Duodenal mucosa (tissue), 2 donors: ENCODE data around the gene PEX5L.

Experiments used
- H3K27ac ChIP-seq: one replicate; pipeline ENCODE4 v1.7.0; 2013; ENCODE audit warnings: low read depth, low read length
- H3K27me3 ChIP-seq, 2 donors: one replicate each; pipeline ENCODE4 v1.7.0; 2013; ENCODE audit warnings: low read length in 2 of 2, control low read depth in 1 of 2; ENCODE audit not compliant: insufficient read depth in 2 of 2, control insufficient read depth in 1 of 2
- H3K36me3 ChIP-seq, 2 donors: one replicate each; pipeline ENCODE4 v1.7.0; 2013; ENCODE audit warnings: low read length in 2 of 2, control low read depth in 1 of 2; ENCODE audit not compliant: insufficient read depth in 2 of 2, control insufficient read depth in 1 of 2
- H3K4me1 ChIP-seq, 2 donors: one replicate each; pipeline ENCODE4 v1.7.0; 2013; ENCODE audit warnings: low read length in 2 of 2, control low read depth in 1 of 2; ENCODE audit not compliant: insufficient read depth in 2 of 2, control insufficient read depth in 1 of 2
- H3K4me3 ChIP-seq, 2 donors: one replicate each; pipeline ENCODE4 v1.7.0; 2013; ENCODE audit warnings: low read length in 2 of 2, low read depth in 1 of 2
- H3K9ac ChIP-seq, 2 donors: one replicate each; pipeline ENCODE4 v1.7.0; 2013; ENCODE audit warnings: low read length in 2 of 2, low read depth in 1 of 2
- H3K9me3 ChIP-seq, 2 donors: one replicate each; pipeline ENCODE4 v1.7.0; 2013; ENCODE audit warnings: low read length in 2 of 2, control low read depth in 1 of 2; ENCODE audit not compliant: control insufficient read depth in 1 of 2

PEX5L gene

DNA sequence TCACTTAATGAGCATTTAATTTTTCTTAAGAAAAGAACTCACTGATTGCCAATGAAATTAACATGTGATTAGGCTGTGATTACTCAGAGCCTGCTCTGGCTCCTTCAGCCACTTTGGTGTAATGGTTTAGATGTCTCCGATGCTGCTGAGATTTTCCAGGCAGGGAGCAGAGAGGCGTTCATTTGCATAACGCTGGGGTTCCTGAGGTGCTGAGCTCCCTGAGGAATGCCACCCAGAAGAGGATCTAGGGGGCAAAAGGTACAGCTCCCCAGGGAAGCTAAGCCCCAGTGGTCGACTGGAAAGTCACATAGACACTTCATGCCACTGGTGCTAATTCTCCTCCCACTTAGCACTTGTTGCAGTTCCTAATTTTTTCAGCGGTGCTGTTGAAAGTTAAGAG, 264.4 kb downstream of the PEX5L start:
- no peaks in the 10 kb centered on the region for H3K36me3 ChIP-seq
- H3K27ac ChIP-seq, result no peak overlapping the region
- no peaks in the 10 kb centered on the region for H3K9me3 ChIP-seq
- no peaks in the 10 kb centered on the region for H3K27me3 ChIP-seq
- H3K4me3 ChIP-seq, result no peak overlapping the region
- H3K9ac ChIP-seq, result no peak overlapping the region
- no peaks in the 10 kb centered on the region for H3K4me1 ChIP-seq

DNA sequence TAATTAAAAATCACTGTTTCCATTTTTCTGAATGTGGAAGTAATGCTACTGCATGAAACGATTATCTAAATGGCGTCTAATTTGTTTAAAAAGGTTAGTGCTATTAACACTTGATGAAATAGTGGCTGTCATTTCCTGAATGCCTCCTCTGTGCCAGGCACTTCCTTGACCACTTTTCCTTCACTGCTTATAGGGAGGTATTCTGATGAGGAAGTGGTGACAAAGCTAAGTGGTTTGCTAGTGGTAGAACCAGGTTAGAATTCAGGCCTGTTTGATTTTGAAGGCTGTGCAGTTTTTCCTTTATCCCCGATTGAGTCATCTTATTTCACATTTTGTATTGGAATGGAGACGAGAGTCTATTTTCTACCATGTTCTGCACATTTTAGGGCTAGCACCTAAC, 264.9 kb downstream of the PEX5L start:
- Histone ChIP-seq H3K27ac (no peak overlapping the region), H3K36me3 (peaks cover 0 to 2% of the 10 kb centered on the region in 2 donors), H3K4me3 (no peak overlapping the region), H3K27me3 (no peaks in the 10 kb centered on the region), H3K9me3 (no peaks in the 10 kb centered on the region), H3K9ac (no peak overlapping the region), H3K4me1 (no peaks in the 10 kb centered on the region)

- no peaks in the 10 kb centered on the region for H3K4me1 ChIP-seq
- no peak overlapping the region for H3K9ac ChIP-seq
- H3K4me3 ChIP-seq, result no peak overlapping the region
- no peaks in the 10 kb centered on the region for H3K27me3 ChIP-seq
- H3K27ac ChIP-seq, result no peak overlapping the region
- H3K9me3 ChIP-seq, result no peaks in the 10 kb centered on the region
- H3K36me3 ChIP-seq, result peaks cover 7 to 9% of the 10 kb centered on the region in 2 donors
These were observed 267.1 kb downstream of the PEX5L start for GRCh38 chr3:179769411-179770247.

DNA sequence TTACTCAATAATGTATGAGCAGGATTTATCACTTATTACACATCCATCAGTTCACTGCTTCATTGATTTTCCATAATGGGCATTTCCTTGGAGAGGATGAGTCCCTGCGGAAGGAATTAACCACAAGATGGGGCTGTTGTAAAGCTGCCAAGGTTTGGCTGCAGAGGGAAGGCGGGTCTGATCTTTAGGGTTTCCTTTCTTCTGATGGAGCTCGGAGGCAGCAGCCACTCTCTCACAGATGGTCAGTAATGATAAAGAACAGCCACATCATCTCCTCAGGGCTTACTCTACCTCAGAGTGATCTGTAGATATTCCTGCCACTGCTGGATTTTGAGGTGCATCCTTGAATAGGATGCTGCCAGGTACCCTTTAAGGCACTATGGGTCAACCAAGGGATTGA, 268.7 kb downstream of the PEX5L start:
- H3K27ac ChIP-seq, result no peak overlapping the region
- no peaks in the 10 kb centered on the region for H3K4me1 ChIP-seq
- peaks cover 7 to 9% of the 10 kb centered on the region in 2 donors for H3K36me3 ChIP-seq
- H3K9me3 ChIP-seq, result no peaks in the 10 kb centered on the region
- H3K4me3 ChIP-seq, result no peak overlapping the region
- H3K9ac ChIP-seq, result no peak overlapping the region
- no peaks in the 10 kb centered on the region for H3K27me3 ChIP-seq

GRCh38 chr3:179766416-179767133, 270.2 kb downstream of the PEX5L start:
- Histone ChIP-seq H3K27ac (no peak overlapping the region), H3K9me3 (no peaks in the 10 kb centered on the region), H3K27me3 (no peaks in the 10 kb centered on the region), H3K4me3 (no peak overlapping the region), H3K36me3 (peaks cover 7 to 9% of the 10 kb centered on the region in 2 donors), H3K4me1 (no peaks in the 10 kb centered on the region), H3K9ac (no peak overlapping the region)

DNA sequence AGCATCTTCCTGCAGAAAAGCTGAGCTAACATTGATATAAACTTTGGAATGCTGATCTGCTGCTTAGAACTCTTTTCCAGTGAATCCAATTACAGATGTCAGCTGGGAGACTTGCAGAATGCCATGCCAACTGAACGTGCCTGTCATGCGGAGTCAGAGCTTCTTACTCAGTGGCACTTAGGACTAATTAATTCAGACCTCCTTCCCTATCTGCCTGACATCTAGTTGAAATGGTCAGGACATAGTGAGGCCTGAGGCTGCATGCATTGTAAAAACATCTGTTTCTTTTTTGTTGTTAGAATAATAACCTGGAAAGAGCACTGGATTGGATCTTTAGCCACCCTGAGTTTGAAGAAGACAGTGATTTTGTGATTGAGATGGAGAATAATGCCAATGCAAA, 271.3 kb downstream of the PEX5L start:
- Histone ChIP-seq H3K27me3 (no peaks in the 10 kb centered on the region), H3K9ac (no peak overlapping the region), H3K9me3 (no peaks in the 10 kb centered on the region), H3K4me3 (no peak overlapping the region), H3K27ac (no peak overlapping the region), H3K36me3 (peaks cover 9 to 12% of the 10 kb centered on the region in 2 donors), H3K4me1 (no peaks in the 10 kb centered on the region)

DNA sequence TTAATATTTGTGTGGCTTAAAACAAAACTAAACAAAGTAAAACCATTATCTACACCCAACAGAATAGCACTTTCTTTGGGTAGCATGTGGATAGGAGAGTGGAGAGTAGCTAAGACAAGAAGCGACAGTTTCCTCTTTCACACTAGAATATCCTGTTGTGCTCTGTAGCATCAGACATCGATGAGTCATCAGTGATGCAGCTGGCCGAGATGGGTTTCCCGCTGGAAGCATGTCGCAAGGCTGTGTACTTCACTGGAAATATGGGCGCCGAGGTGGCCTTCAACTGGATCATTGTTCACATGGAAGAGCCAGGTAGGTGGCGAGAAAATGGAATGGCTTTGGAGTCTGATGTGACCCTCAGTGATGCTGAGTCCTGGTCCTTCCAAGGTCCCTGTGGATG, 275.8 kb downstream of the PEX5L start:
- Histone ChIP-seq H3K9me3 (no peaks in the 10 kb centered on the region), H3K36me3 (peaks cover 5 to 6% of the 10 kb centered on the region in 2 donors), H3K9ac (no peak overlapping the region), H3K4me3 (no peak overlapping the region), H3K27ac (no peak overlapping the region), H3K4me1 (no peaks in the 10 kb centered on the region), H3K27me3 (no peaks in the 10 kb centered on the region)

DNA sequence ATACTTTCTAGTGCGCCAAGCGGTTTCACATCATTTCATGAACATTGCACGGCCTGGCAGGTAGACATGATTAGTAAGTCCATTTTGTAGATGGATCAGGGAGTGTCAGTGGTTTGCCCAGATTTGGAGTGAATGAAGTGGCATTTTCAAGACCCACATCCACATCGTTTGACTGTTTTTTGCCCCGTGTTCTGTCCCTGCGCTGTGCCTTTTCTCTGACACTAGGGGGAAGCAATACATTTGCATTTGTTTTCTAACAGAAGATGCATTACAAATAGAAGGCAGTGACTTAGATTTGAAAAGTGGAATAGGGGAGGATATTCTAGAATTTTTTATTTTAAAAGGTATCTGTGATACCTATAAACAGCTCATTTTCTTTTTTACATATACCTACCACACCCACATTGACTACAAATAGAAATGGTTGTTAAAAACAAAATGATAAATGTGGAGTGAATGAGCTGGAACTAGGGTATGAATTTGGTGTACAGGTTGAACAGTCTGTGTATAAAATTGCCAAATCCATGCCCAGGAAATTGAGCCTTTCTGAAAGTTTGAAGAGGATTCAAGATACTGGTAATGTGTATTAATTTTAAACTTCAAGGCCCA, 285.9 kb downstream of the PEX5L start:
- peaks cover 0 to 4% of the 10 kb centered on the region in 2 donors for H3K36me3 ChIP-seq
- H3K9ac ChIP-seq, result no peak overlapping the region
- H3K27ac ChIP-seq, result no peak overlapping the region
- H3K4me1 ChIP-seq, result no peaks in the 10 kb centered on the region
- H3K4me3 ChIP-seq, result no peak overlapping the region
- no peaks in the 10 kb centered on the region for H3K9me3 ChIP-seq
- no peaks in the 10 kb centered on the region for H3K27me3 ChIP-seq

GRCh38 chr3:179745716-179746115, 291.0 kb downstream of the PEX5L start:
- Histone ChIP-seq H3K9me3 (no peaks in the 10 kb centered on the region), H3K4me1 (no peaks in the 10 kb centered on the region), H3K27me3 (no peaks in the 10 kb centered on the region), H3K27ac (no peak overlapping the region), H3K36me3 (peaks cover 0 to 4% of the 10 kb centered on the region in 2 donors), H3K9ac (no peak overlapping the region), H3K4me3 (no peak overlapping the region)

DNA sequence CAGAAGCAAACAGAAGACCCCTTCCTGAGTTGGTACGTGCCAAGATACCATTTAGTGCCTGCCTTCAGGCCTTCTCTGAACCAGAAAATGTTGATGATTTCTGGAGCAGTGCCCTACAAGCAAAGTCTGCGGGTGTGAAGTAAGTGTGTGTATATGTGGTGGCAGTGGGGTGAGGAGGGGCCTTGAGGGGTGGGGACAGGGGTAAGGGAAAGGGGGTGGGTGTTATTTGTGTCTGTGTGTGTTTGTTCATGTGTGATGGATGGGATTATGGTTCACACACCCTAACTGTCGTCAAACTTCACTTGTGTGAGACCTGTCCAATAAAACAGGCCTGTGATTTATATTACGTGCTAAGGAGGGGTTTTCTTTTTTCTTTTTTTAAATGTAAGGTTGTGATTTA, 291.7 kb downstream of the PEX5L start:
- Histone ChIP-seq H3K9ac (no peak overlapping the region), H3K9me3 (no peaks in the 10 kb centered on the region), H3K27me3 (no peaks in the 10 kb centered on the region), H3K36me3 (peaks cover 0 to 4% of the 10 kb centered on the region in 2 donors), H3K4me3 (no peak overlapping the region), H3K27ac (no peak overlapping the region), H3K4me1 (no peaks in the 10 kb centered on the region)
